AG04450 (cell line): ENCODE measurements around the gene RNF4. TPM values are rescaled to one million over a fixed set of nuclear protein-coding genes. Genes with fewer than 3 reads are reported as not detected.

ENCODE experiments used
- CTCF ChIA-PET: fragments of 300-600, 350-600 bp; formaldehyde crosslinking; extraction: SDS; loops from one replicate; lab custom pipeline; 2022; ENCODE audit warnings: antibody characterized with exemption, inconsistent platforms; lab: Charles Lee
- POLR2A ChIA-PET: fragments of 350-600 bp; formaldehyde crosslinking; extraction: SDS; loops from one replicate; lab custom pipeline; 2021; ENCODE audit warnings: antibody characterized with exemption, inconsistent platforms; lab: Yijun Ruan, JAX
- DNase-seq: peaks from one replicate; pipeline ENCODE4 v3.0.0-alpha.2; 2011; ENCODE audit warnings: low read depth, low spot score
- H3K27ac ChIP-seq: one replicate; pipeline ENCODE4 v1.5.1; 2012; ENCODE audit warnings: low read depth, low read length, control low read depth
- H3K27me3 ChIP-seq: one replicate; pipeline ENCODE4 v1.6.0; 2012; ENCODE audit warnings: low read length; ENCODE audit not compliant: control insufficient read depth, insufficient read depth
- H3K4me3 ChIP-seq: 2 replicates; pipeline ENCODE4 v1.5.1; 2011; ENCODE audit warnings: mild to moderate bottlenecking, low read depth, low read length, control low read depth
- H3K9me3 ChIP-seq: 2 replicates; pipeline ENCODE4 v1.5.1; 2012; ENCODE audit warnings: low read length; ENCODE audit not compliant: control insufficient read depth, insufficient read depth
- polyA plus RNA-seq: library from polyadenylated mRNA; depleted of rRNA; stranded (reverse); fragments of >200 nt; gene quantifications from 2 replicates; pipeline ENCODE4 v1.2.3, GENCODE V29; 2011
- TF ChIP-seq, protein P1 (sequence below): IDR thresholded peaks from 2 replicates; pipeline ENCODE4 v1.5.1; 2011; ENCODE audit warnings: low read depth, low read length, control low read depth, inconsistent platforms

Gene RNF4
- polyA plus RNA-seq, 1 experiment: 95.4 TPM

- TF ChIP-seq, protein P1, sequence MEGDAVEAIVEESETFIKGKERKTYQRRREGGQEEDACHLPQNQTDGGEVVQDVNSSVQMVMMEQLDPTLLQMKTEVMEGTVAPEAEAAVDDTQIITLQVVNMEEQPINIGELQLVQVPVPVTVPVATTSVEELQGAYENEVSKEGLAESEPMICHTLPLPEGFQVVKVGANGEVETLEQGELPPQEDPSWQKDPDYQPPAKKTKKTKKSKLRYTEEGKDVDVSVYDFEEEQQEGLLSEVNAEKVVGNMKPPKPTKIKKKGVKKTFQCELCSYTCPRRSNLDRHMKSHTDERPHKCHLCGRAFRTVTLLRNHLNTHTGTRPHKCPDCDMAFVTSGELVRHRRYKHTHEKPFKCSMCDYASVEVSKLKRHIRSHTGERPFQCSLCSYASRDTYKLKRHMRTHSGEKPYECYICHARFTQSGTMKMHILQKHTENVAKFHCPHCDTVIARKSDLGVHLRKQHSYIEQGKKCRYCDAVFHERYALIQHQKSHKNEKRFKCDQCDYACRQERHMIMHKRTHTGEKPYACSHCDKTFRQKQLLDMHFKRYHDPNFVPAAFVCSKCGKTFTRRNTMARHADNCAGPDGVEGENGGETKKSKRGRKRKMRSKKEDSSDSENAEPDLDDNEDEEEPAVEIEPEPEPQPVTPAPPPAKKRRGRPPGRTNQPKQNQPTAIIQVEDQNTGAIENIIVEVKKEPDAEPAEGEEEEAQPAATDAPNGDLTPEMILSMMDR: no peak
- H3K9me3 ChIP-seq: peaks cover 5% of the 10 kb centered on the region
- no peak overlapping the region for H3K27ac ChIP-seq
- POLR2A ChIA-PET: no interaction called here
- no peak overlapping the region for H3K4me3 ChIP-seq
- no peaks in the 10 kb centered on the region for H3K27me3 ChIP-seq
- DNase-seq: no peak
- CTCF ChIA-PET: interaction anchor here (0.6 kb wide), 1 partner anchor 727 kb away, joined by 3 read pairs; no protein-coding TSS in a partner anchor
Measured at GRCh38 chr4:2472187-2472586, 3.3 kb downstream of the RNF4 start.

- Histone ChIP-seq H3K27me3 (no peaks in the 10 kb centered on the region), H3K4me3 (no peak overlapping the region), H3K9me3 (no peaks in the 10 kb centered on the region), H3K27ac (no peak overlapping the region)
- TF ChIP-seq, protein P1: no peak
- ChIA-PET CTCF (no interaction called here), POLR2A (no interaction called here)
- DNase-seq: no peak
Measured at GRCh38 chr4:2478229-2478628, 9.3 kb downstream of the RNF4 start.

DNA sequence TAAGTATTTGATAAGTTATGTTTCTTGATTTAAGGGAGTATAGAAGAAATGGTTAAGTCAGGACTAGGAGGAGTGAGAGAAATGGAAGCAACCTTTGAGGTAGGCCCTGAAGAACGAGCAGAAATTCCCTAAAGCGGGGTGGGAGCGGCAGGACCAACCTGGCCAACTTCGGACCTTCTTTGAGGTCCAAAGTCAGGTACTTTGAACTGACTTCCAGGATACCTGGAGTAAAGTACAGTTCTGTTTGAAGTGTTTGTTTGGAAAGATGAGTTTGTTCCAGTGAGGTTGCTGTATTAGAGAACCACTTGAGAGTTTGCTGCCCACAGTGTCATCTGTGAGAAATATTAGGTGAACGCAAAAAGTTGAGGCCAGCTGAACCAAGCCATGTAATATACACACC, 11.7 kb downstream of the RNF4 start:
- ChIA-PET CTCF (no interaction called here), POLR2A (no interaction called here)
- Histone ChIP-seq H3K4me3 (no peak overlapping the region), H3K27ac (no peak overlapping the region), H3K27me3 (no peaks in the 10 kb centered on the region), H3K9me3 (no peaks in the 10 kb centered on the region)
- TF ChIP-seq, protein P1: no peak
- no peak for DNase-seq

- ChIA-PET POLR2A (no interaction called here), CTCF (no interaction called here)
- Histone ChIP-seq H3K4me3 (no peak overlapping the region), H3K27ac (peak overlapping the region; percentile 61), H3K27me3 (no peaks in the 10 kb centered on the region), H3K9me3 (no peaks in the 10 kb centered on the region)
- DNase-seq: no peak
- TF ChIP-seq, protein P1: no peak
Measured at GRCh38 chr4:2482192-2482591, 13.3 kb downstream of the RNF4 start.

DNA sequence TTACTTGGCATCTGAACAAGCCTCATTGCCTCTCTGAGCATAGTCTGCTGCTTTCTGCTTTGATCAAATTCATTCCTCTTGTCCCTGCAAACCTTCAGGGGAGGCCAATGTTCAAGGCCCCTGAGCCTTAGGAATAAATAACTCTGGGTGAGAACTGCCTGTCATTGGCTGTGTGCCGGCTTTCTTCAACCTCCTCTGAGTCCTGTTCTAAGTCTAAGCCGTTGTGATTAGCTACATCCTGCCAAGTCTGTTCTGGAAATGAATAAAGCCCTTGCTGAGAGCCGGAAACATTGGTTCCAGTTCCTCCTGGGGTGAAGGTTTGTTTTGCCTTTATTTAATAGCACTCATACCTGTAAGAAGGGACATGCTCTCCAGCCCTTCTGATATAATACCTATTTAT, 13.8 kb downstream of the RNF4 start:
- CTCF ChIA-PET: no interaction called here
- no peak for DNase-seq
- peak overlapping the region; percentile 61 for H3K27ac ChIP-seq
- no peaks in the 10 kb centered on the region for H3K9me3 ChIP-seq
- no peaks in the 10 kb centered on the region for H3K27me3 ChIP-seq
- POLR2A ChIA-PET: no interaction called here
- H3K4me3 ChIP-seq: no peak overlapping the region
- TF ChIP-seq, protein P1: no peak
